ENCODE results near the gene TYK2. TPM values are rescaled to one million over a fixed set of nuclear protein-coding genes. Genes with fewer than 3 reads are reported as not detected.

TYK2 gene
- total and polyA plus RNA-seq, 2 of the 4 experiments (the other 2 are of a cell fraction), result 40.9 to 97.9 TPM

- no peak overlapping the region for H3K4me3 ChIP-seq (ENCODE audit: insufficient read depth, low read depth, low read length)
- peaks cover 9% of the 10 kb centered on the region for H4K20me1 ChIP-seq (ENCODE audit: insufficient read depth, low read length)
- no peaks in the 10 kb centered on the region for H3K4me1 ChIP-seq (ENCODE audit: control insufficient read depth, insufficient read depth, low read length)
- 98% methylated on average over 19 of the region's 23 CpGs; no CpG with 5 or more reads in 1 of the 2 experiments for WGBS, 2 experiments (ENCODE audit: extremely low coverage in 2 of 2, insufficient read length in 1 of 2)
- no peak overlapping the region for H2AFZ ChIP-seq (replicated peaks; ENCODE audit: low read length, poor library complexity)
- no peak for ATAC-seq (ENCODE audit: low read depth)
- BruUV-seq (replicated peaks), result TSS peak; percentile 62
- H4K91ac ChIP-seq (ENCODE audit: insufficient read depth, low read depth, low read length), result no peak overlapping the region
- dilution Hi-C loops (cut with HindIII; ENCODE audit: low sequenced_read_pairs, unreplicated experiment), result no loop called here
- no peak overlapping the region for H2BK20ac ChIP-seq (ENCODE audit: low read depth, low read length)
- no peak overlapping the region for H3K14ac ChIP-seq (replicated peaks; ENCODE audit: low read depth, low read length)
- H2AK5ac ChIP-seq (ENCODE audit: low read depth, low read length), result no peak overlapping the region
- H2BK15ac ChIP-seq (ENCODE audit: low read depth, low read length), result no peak overlapping the region
- H3K4ac ChIP-seq (ENCODE audit: low read depth, low read length), result no peak overlapping the region
- no peak overlapping the region for H3K56ac ChIP-seq (ENCODE audit: extremely low read depth, insufficient read depth, low read length)
- no peak overlapping the region for H3K4me2 ChIP-seq (ENCODE audit: low read depth, low read length)
- no peak overlapping the region for H4K5ac ChIP-seq (ENCODE audit: low read depth, low read length)
- H3K36me3 ChIP-seq (ENCODE audit: control insufficient read depth, insufficient read depth, low read length), result peaks cover 76% of the 10 kb centered on the region
- H3K27me3 ChIP-seq (ENCODE audit: control insufficient read depth, insufficient read depth, low read length), result no peaks in the 10 kb centered on the region
- CTCF ChIA-PET, result no interaction called here
- in situ Hi-C loops (cut with MboI; ENCODE audit: low sequenced_read_pairs), result no loop called here
- no peak overlapping the region for H3K9ac ChIP-seq (ENCODE audit: low read depth, low read length)
- H3K9me1 ChIP-seq (ENCODE audit: insufficient read depth, low read length), result no peaks in the 10 kb centered on the region
- TF ChIP-seq CTCF (conservative IDR thresholded peaks at IDR 0.05; ENCODE audit: low read depth, low read length) (no peak), CEBPB (IDR thresholded peaks at IDR 0.05; ENCODE audit: low read depth, low read length) (no peak), FOS (IDR thresholded peaks at IDR 0.05; ENCODE audit: low read depth, low read length) (no peak), NFE2L2 (IDR thresholded peaks at IDR 0.05; ENCODE audit: low read depth, low read length) (no peak), POLR2A (IDR thresholded peaks at IDR 0.05; ENCODE audit: low read depth, low read length) (no peak), RFX5 (IDR thresholded peaks at IDR 0.05; ENCODE audit: low read depth, low read length) (no peak)
- H3K18ac ChIP-seq (ENCODE audit: low read depth, low read length), result no peak overlapping the region
- no peak for DNase-seq
- no peak overlapping the region for H2BK120ac ChIP-seq (ENCODE audit: low read depth, low read length)
- no peak overlapping the region for H2BK5ac ChIP-seq (ENCODE audit: low read depth, low read length, poor library complexity, severe bottlenecking)
- H3K27ac ChIP-seq (ENCODE audit: insufficient read depth, low read length), result no peak overlapping the region
- no peak overlapping the region for H4K8ac ChIP-seq (ENCODE audit: low read depth in 2 of 2, low read length in 2 of 2)
- POLR2A ChIA-PET (ENCODE audit: unreplicated experiment), result no interaction called here
- no peak overlapping the region for H3K23ac ChIP-seq (ENCODE audit: low read depth, low read length)
- H3K79me1 ChIP-seq (ENCODE audit: low read depth in 1 of 2, low read length in 2 of 2), result peaks cover 0 to 13% of the 10 kb centered on the region in 2 experiments; a peak in 1 of 4 replicates
- no peaks in the 10 kb centered on the region for H3K9me3 ChIP-seq (ENCODE audit: control insufficient read depth, insufficient read depth, low read length)
- no peak overlapping the region for H2AK9ac ChIP-seq (replicated peaks; ENCODE audit: low read depth, low read length, poor library complexity)
- intact Hi-C loops (cut with micrococcal nuclease), result no loop called here
These were observed 14.9 kb downstream of the TYK2 start for GRCh38 chr19:10365518-10365917.

Data from IMR-90 (cell line).